Kidney epithelial cell (primary cell): ENCODE data around the gene URI1. TPM values are rescaled to one million over a fixed set of nuclear protein-coding genes. Genes with fewer than 3 reads are reported as not detected.
"Not testable (repeated sequence)": the region's sequence is repeated elsewhere in the genome, so short reads cannot be mapped to it uniquely, and the experiment has no call there.

Source experiments
- DNase-seq: peaks from one replicate; pipeline ENCODE4 v3.0.0-alpha.2; 2010; ENCODE audit warnings: low read depth
- H3K27me3 ChIP-seq: 2 replicates; pipeline ENCODE4 v1.6.0; 2011; ENCODE audit warnings: low read length; ENCODE audit not compliant: control insufficient read depth, insufficient read depth
- H3K36me3 ChIP-seq: 2 replicates; pipeline ENCODE4 v1.5.1; 2011; ENCODE audit warnings: low read length; ENCODE audit not compliant: control insufficient read depth, insufficient read depth
- H3K4me3 ChIP-seq: 2 replicates; pipeline ENCODE4 v1.5.1; 2011; ENCODE audit warnings: low read depth, mild to moderate bottlenecking, control low read depth, low read length
- total RNA-seq: library from RNA; depleted of rRNA; stranded (reverse); fragments of >200 nt; gene quantifications from 2 replicates; pipeline ENCODE4 v1.2.3, GENCODE V29; 2015
- TF ChIP-seq, protein P1 (sequence below): IDR thresholded peaks from 2 replicates; pipeline ENCODE4 v1.5.1; 2011; ENCODE audit warnings: mild to moderate bottlenecking, moderate library complexity, low read length, control low read depth, inconsistent platforms; ENCODE audit not compliant: insufficient read depth, poor library complexity, severe bottlenecking

Gene URI1
- total RNA-seq, 1 donor from 2014 or later: 52.0 TPM

DNA sequence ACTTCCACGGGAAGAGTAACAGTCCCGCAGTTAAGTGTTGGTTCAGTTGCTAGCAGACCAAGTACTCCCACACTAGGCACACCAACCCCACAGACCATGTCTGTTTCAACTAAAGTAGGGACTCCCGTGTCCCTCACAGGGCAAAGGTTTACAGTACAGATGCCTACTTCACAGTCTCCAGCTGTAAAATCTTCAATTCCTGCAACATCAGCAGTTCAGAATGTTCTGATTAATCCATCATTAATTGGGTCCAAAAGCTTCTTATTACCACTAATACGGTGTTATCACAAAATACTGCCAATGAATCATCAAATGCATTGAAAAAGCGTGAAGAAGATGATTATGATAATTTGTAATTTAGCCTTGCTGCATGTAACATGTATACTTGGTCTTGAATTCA, 95.8 kb downstream of the URI1 start:
- no peak for DNase-seq
- TF ChIP-seq, protein P1, sequence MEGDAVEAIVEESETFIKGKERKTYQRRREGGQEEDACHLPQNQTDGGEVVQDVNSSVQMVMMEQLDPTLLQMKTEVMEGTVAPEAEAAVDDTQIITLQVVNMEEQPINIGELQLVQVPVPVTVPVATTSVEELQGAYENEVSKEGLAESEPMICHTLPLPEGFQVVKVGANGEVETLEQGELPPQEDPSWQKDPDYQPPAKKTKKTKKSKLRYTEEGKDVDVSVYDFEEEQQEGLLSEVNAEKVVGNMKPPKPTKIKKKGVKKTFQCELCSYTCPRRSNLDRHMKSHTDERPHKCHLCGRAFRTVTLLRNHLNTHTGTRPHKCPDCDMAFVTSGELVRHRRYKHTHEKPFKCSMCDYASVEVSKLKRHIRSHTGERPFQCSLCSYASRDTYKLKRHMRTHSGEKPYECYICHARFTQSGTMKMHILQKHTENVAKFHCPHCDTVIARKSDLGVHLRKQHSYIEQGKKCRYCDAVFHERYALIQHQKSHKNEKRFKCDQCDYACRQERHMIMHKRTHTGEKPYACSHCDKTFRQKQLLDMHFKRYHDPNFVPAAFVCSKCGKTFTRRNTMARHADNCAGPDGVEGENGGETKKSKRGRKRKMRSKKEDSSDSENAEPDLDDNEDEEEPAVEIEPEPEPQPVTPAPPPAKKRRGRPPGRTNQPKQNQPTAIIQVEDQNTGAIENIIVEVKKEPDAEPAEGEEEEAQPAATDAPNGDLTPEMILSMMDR: no peak
- Histone ChIP-seq H3K4me3 (no peak overlapping the region), H3K27me3 (no peaks in the 10 kb centered on the region), H3K36me3 (no peaks in the 10 kb centered on the region)

DNA sequence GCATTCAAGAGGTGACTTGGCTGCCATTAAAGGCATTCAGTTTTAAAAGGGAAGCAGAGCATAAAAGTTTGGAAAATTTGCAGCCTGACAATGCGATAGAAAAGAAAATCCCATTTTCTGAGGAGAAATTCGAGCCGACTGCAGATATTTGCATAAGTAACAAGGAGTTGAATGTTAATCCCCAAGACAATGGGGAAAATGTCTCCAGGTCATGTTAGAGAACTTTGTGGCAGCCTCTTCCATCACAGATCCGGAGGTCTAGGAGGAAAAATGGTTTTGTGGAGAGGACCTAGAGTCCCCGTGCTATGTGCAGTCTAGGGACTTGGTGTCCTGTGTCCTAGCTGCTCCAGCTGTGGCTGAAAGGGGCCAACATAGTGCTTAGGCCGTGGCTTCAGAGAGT, 99.9 kb downstream of the URI1 start:
- not testable (repeated sequence) for DNase-seq, H3K4me3 ChIP-seq, H3K27me3 ChIP-seq, H3K36me3 ChIP-seq

DNA sequence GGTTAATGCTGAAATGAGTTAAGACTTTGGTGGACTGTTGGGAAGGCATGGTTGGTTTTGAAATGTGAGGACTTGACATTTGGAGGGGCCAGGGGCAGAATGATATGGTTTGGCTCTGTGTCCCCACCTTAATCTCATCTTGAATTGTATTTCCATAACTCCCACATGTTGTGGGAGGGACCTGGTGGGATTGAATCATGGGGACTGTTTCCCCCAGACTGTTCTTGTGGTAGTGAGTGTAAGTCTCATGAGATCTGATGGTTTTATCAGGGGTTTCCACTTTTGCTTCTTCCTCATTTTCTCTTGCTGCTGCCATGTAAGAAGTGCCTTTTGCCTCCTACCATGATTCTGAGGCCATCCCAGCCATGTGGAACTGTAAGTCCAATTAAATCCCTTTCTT, 101.0 kb downstream of the URI1 start:
- not testable (repeated sequence) for H3K27me3 ChIP-seq, DNase-seq, H3K4me3 ChIP-seq, H3K36me3 ChIP-seq

DNA sequence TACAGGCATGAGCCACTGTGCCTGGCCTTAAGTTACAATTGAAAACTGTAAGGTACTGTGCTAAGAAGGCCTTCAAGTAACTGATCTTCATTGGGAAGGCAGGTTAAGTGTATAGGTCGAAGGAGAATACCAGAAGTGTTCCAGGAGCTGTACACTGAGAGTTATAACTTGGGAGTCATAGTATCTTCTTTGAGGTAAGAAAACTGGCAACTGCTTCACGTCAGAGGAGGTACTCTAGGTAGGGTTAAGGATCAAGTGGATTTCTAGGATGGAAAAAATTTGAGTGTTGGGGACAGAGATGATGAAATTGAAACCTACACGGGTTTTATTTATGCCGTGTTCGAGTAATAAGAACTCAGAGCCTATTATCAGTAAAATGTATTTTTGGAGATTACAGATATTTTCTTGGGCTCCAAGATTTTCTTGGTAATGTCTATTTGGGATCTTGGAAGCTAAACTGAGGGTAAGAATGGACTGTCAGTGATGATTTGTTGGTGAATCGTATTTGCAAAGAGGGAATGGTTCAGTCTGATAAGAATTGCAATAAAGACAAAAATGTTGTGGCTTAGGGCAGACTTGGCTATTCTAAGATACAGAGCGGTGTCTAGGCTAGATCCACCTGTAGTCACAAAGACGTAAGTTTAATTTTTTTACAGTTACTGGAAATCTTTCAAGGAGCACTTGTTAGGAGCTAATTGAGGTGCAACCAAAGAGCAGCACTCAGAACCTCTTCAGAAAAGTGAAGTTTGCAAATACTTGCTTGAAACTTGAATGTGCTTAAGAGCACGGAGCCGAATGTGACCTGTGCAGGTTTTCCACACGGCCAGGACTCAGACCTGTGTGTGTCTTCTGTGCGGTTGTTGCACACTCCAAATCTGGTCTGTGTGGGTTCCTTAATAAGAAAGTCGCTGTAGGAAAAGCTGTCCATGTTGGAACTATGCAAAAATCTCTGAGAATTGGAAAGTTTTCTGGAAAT, 102.5 kb downstream of the URI1 start:
- DNase-seq: no peak
- TF ChIP-seq, protein P1: no peak
- Histone ChIP-seq H3K27me3 (no peaks in the 10 kb centered on the region), H3K4me3 (no peak overlapping the region), H3K36me3 (no peaks in the 10 kb centered on the region)

DNA sequence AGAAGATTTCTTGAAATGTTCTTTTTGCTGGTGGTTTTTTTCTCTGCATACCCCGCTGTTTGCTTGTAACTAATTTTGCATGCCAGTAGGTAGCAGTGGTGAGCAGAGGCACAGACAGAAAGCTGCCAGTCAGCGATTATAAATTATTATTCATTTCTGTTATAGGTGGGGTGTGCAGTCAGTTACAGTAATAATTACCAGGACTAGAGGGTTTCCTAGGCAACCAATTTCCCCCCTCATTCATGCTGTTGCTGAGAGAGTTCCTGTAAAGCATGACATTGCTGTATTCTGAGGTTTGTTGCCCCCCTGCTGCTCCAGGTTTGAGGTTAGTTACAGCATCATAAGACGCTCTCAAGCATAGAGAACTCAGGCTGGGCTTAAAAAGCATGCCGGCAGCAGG, 104.5 kb downstream of the URI1 start:
- H3K36me3 ChIP-seq: no peaks in the 10 kb centered on the region
- no peaks in the 10 kb centered on the region for H3K27me3 ChIP-seq
- TF ChIP-seq, protein P1: peak; percentile 64
- H3K4me3 ChIP-seq: no peak overlapping the region
- no peak for DNase-seq

DNA sequence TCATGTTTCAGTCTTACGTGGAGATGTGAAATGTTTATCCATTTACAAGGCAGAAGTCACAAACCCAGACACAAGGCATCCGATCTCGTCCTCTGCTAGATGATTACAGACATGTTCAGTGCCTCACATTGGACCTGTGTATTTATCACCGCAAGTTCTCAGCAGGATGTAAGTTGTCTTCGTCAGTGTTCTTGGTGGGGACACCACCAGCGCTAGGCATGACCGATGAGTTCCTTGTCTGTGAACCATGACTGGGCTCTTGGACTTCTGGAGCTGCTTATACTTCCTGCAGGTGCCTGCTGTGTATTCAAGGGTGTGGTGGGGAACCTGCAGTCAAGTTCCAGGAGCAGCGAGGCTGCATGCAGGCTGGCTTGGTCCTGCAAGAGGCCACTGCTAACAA, 105.4 kb downstream of the URI1 start:
- H3K36me3 ChIP-seq: no peaks in the 10 kb centered on the region
- TF ChIP-seq, protein P1: no peak
- no peak for DNase-seq

DNA sequence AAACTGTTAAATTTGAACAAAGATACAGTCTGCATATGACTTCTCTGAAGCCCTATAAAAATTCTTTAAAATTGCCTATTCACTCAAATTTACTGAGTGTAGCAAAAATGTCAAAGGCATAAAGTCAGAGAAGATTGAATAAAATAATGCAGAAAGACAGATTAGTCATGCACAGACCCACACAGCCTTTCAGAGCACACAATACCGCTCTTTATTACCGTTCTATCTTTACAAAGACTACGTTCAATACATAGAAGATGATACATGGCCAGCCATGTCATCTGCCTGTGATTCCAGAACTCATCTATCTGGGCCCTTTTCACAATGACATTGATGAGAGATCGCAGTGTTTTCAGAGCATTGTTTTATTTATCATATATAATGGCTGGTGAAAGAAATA, 107.2 kb downstream of the URI1 start:
- DNase-seq: no peak
- TF ChIP-seq, protein P1: no peak

More for the DNA sequence above, 105.4 kb downstream of the URI1 start:
- no peaks in the 10 kb centered on the region for H3K27me3 ChIP-seq
- H3K4me3 ChIP-seq: no peak overlapping the region

More for the DNA sequence above, 107.2 kb downstream of the URI1 start:
- H3K4me3 ChIP-seq: no peak overlapping the region
- H3K36me3 ChIP-seq: no peaks in the 10 kb centered on the region
- no peaks in the 10 kb centered on the region for H3K27me3 ChIP-seq
